Kidney (tissue), 14 donors: ENCODE measurements around the gene GDF15. TPM values are rescaled to one million over a fixed set of nuclear protein-coding genes. Genes with fewer than 3 reads are reported as not detected.
"Not testable (repeated sequence)": the region's sequence is repeated elsewhere in the genome, so short reads cannot be mapped to it uniquely, and the experiment has no call there.

ENCODE experiments used
- DNase-seq, 5 donors: peaks; one replicate each; pipeline ENCODE4 v3.0.0-alpha.2; 2013 to 2020
- FAIRE-seq: peaks from 2 replicates; lab custom pipeline; 2012; peaks lifted over from hg19 to GRCh38; lab: Jason Lieb, UNC
- H3K27ac ChIP-seq, 2 donors: one replicate each; pipeline ENCODE4 v1.7.0; 2013; ENCODE audit warnings: low read depth in 2 of 2, low read length in 2 of 2, inconsistent platforms in 1 of 2
- H3K27me3 ChIP-seq: one replicate; pipeline ENCODE4 v1.7.1; 2013; ENCODE audit warnings: low read length, inconsistent platforms; ENCODE audit not compliant: control insufficient read depth, insufficient read depth
- H3K36me3 ChIP-seq, 3 donors: one replicate each; pipeline versions ENCODE4 v1.7.0 to v1.7.1; 2013; ENCODE audit warnings: low read length in 3 of 3, control low read depth in 1 of 3, inconsistent platforms in 1 of 3; ENCODE audit not compliant: insufficient read depth in 3 of 3, control insufficient read depth in 2 of 3
- H3K4me1 ChIP-seq, 3 donors: one replicate each; pipeline versions ENCODE4 v1.7.0 to v1.7.1; 2013; ENCODE audit warnings: low read length in 3 of 3, inconsistent platforms in 1 of 3, low read depth in 1 of 3; ENCODE audit not compliant: control insufficient read depth in 2 of 3, insufficient read depth in 2 of 3
- H3K4me3 ChIP-seq, 3 donors: one replicate each; pipeline versions ENCODE4 v1.7.0 to v1.8.1; 2013; ENCODE audit warnings: low read length in 3 of 3, control low read depth in 1 of 3, inconsistent platforms in 1 of 3
- H3K9ac ChIP-seq, 3 donors: one replicate each; pipeline versions ENCODE4 v1.7.0 to v1.7.1; 2013; ENCODE audit warnings: low read length in 3 of 3, control low read depth in 1 of 3, inconsistent platforms in 1 of 3
- H3K9me3 ChIP-seq, 3 donors: one replicate each; pipeline versions ENCODE4 v1.7.0 to v1.7.1; 2013; ENCODE audit warnings: low read length in 3 of 3, control low read depth in 1 of 3, inconsistent platforms in 1 of 3; ENCODE audit not compliant: control insufficient read depth in 2 of 3, insufficient read depth in 1 of 3
- intact Hi-C: fragments of 100-400 bp; cut with DNase I; formaldehyde crosslinking; loops from one replicate; pipeline ENCODE4 v1.11.1; 2022
- polyA plus RNA-seq: library from polyadenylated mRNA; stranded (reverse); fragments of 350-450 nt; fragmentation: Illumina TruSeq; extraction: RNeasy Lipid Tissue Mini Kit (QIAGEN cat#74804); gene quantifications from one replicate; pipeline ENCODE4 v1.2.3, GENCODE V29; 2014; ENCODE audit warnings: low read depth, low replicate concordance; ENCODE audit not compliant: insufficient read depth
- total RNA-seq: library from RNA; stranded (reverse); fragmentation: NEBNext Ultra II Directional; extraction: Animal tissue kit (Norgen Biotek cat#: 25700); gene quantifications from one replicate; pipeline ENCODE4 v1.2.1, GENCODE V29; 2021
- TF ChIP-seq, protein P1 (sequence below): IDR thresholded peaks from 3 replicates; pipeline ENCODE4 v1.5.1; 2012; ENCODE audit warnings: mild to moderate bottlenecking, moderate library complexity, borderline replicate concordance; ENCODE audit not compliant: insufficient read depth; ENCODE audit errors: extremely low read depth
- donor health status: control.
- donor health status: control.
- donor health status: control.
- donor health status: control.
- donor health status: control.
- donor health status: DM: yes; HTN: yes; CAD: no.
- donor health status: Normal renal cell carcinoma (clear cell type).

The GDF15 gene
- total and polyA plus RNA-seq, 2 donors from 2014 or later = 51.2 to 154 TPM

DNA sequence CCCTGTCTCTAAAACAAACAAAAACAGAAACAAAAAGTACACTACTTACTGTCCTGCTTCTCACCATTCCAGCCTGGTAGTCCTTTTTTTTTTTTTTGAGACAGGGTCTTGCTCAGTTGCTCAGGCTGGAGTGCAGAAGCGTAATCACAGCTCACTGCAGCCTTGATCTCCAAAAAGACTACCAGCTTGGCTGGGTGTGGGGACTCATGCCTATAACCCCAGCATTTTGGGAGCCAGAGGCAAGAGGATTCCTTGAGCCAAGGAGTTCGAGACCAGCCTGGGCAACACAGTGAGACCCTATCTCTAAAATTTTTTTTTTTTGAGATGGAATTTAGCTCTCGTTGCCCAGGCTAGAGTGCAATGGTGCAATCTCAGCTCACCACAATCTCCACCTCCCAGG is 5.1 kb upstream of the GDF15 start:
- Histone ChIP-seq H3K4me1 (peaks cover 0 to 15% (median 13%) of the 10 kb centered on the region in 3 donors), H3K27ac (peak overlapping the region; percentile 45 to 84), H3K9me3 (no peaks in the 10 kb centered on the region), H3K27me3 (no peaks in the 10 kb centered on the region), H3K36me3 (no peaks in the 10 kb centered on the region), H3K9ac (peak overlapping the region in 1 of 3 donors; percentile 17), H3K4me3 (no peak overlapping the region)
- DNase-seq = no peak
- TF ChIP-seq, protein P1, sequence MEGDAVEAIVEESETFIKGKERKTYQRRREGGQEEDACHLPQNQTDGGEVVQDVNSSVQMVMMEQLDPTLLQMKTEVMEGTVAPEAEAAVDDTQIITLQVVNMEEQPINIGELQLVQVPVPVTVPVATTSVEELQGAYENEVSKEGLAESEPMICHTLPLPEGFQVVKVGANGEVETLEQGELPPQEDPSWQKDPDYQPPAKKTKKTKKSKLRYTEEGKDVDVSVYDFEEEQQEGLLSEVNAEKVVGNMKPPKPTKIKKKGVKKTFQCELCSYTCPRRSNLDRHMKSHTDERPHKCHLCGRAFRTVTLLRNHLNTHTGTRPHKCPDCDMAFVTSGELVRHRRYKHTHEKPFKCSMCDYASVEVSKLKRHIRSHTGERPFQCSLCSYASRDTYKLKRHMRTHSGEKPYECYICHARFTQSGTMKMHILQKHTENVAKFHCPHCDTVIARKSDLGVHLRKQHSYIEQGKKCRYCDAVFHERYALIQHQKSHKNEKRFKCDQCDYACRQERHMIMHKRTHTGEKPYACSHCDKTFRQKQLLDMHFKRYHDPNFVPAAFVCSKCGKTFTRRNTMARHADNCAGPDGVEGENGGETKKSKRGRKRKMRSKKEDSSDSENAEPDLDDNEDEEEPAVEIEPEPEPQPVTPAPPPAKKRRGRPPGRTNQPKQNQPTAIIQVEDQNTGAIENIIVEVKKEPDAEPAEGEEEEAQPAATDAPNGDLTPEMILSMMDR = no peak
- FAIRE-seq = no peak
- intact Hi-C loops = no loop called here

DNA sequence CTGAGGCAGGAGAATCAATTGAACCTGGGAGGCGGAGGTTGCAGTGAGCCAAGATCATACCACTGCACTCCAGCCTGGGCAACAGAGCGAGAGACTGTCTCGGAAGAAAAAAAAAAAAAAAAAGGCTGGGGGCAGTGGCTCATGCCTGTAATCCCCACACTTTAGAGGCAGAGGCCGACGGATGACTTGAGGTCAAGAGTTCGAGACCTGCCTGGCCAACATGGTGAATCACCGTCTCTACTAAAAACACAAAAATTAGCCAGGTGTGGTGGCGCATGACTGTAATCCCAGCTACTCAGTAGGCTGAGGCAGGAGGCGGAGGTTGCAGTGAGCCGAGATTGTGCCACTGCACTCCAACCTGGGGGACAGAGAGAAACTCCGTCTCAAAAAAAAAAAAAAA is 2.3 kb upstream of the GDF15 start:
- H3K36me3 ChIP-seq, intact Hi-C loops, H3K27me3 ChIP-seq, H3K9me3 ChIP-seq, FAIRE-seq, DNase-seq, H3K9ac ChIP-seq, H3K4me3 ChIP-seq: not testable (repeated sequence)
- H3K27ac ChIP-seq = peak overlapping the region in 1 of 2 donors; percentile 84
- H3K4me1 ChIP-seq = peaks cover 0 to 16% (median 15%) of the 10 kb centered on the region in 3 donors

DNA sequence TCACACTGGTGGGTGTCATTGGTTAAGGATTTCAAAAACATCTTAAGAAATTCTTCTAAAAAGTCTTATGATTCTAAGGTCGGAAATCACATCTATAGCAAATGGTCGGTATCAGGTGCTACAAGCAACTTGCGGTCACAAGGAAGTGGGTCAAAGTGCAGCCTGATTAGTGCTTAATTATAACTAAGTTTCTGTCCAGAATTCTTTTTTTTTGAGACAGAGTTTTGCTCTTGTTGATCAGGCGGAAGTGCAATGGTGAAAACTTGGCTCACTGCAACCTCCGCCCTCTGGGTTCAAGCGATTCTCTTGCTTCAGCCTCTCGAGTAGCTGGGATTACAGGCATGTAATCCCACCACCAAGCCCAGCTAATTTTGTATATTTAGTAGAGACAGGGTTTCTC is 1.2 kb upstream of the GDF15 start:
- intact Hi-C loops = no loop called here
- Histone ChIP-seq H3K27ac (peak overlapping the region; percentile 95 to 98), H3K9ac (peak overlapping the region in 1 of 3 donors; percentile 21), H3K9me3 (no peaks in the 10 kb centered on the region), H3K27me3 (no peaks in the 10 kb centered on the region), H3K4me3 (no peak overlapping the region), H3K36me3 (peaks cover 0 to 3% (median 2%) of the 10 kb centered on the region in 3 donors), H3K4me1 (peaks cover 0 to 17% (median 16%) of the 10 kb centered on the region in 3 donors)
- TF ChIP-seq, protein P1 = no peak
- DNase-seq = no peak
- no peak for FAIRE-seq

DNA sequence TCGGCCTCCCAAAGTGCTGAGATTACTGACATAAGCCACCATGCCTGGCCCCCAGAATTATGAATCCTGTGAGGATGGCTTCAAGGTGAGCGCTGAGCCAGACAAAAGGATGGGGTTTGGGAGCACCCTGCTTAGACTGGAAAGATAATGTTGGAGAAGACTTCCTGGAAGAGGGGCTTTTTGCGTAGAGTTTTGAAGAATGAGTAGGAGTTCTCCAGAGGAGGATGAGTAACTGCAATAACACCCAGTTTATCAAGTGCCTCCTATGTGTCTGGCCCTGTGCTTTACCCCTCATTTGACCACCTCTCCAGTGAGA is 641 bp upstream of the GDF15 start:
- H3K36me3 ChIP-seq = peaks cover 0 to 3% (median 2%) of the 10 kb centered on the region in 3 donors
- no peaks in the 10 kb centered on the region for H3K27me3 ChIP-seq
- no peaks in the 10 kb centered on the region for H3K9me3 ChIP-seq
- DNase-seq (no peak), FAIRE-seq (no peak)
- TF ChIP-seq, protein P1 = no peak
- peak overlapping the region; percentile 95 to 98 for H3K27ac ChIP-seq
- peaks cover 0 to 17% (median 16%) of the 10 kb centered on the region in 3 donors for H3K4me1 ChIP-seq
- peak overlapping the region in 2 of 3 donors; percentile 21 to 44 for H3K9ac ChIP-seq
- intact Hi-C loops = no loop called here
- no peak overlapping the region for H3K4me3 ChIP-seq
